GM18520 (cell line): ENCODE measurements around the gene MSX1.
"Not testable (repeated sequence)": the region's sequence is repeated elsewhere in the genome, so short reads cannot be mapped to it uniquely, and the experiment has no call there.

Source experiments
- ATAC-seq: cut with Tn5 transposase; IDR thresholded peaks from one replicate; pipeline ENCODE4 v1.9.1; 2021; ENCODE audit not compliant: unreplicated experiment

MSX1 gene

DNA sequence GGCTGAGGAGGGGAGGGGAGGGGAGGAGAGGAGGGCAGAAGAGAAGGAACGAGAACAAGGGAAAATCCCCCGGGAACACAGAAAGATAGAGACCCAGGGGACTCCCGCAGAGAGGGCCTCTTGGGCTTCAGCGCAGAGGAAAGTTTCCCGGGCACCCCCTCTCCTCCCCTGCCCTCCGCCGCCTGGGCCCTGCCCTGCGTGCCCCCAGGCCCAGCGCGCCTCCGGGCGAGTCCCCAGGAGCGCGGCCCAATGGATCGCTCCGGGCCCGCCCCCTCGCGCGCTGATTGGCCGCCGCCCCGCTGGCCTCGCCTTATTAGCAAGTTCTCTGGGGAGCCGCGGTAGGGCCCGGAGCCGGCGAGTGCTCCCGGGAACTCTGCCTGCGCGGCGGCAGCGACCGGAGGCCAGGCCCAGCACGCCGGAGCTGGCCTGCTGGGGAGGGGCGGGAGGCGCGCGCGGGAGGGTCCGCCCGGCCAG is at the start of gene MSX1:
Gene MSX1, plus strand, starts transcription at position 341 of the 474 bp plus-strand sequence. CDS start 235 bp downstream, outside the sequence.
- peak; percentile 73 for ATAC-seq

DNA sequence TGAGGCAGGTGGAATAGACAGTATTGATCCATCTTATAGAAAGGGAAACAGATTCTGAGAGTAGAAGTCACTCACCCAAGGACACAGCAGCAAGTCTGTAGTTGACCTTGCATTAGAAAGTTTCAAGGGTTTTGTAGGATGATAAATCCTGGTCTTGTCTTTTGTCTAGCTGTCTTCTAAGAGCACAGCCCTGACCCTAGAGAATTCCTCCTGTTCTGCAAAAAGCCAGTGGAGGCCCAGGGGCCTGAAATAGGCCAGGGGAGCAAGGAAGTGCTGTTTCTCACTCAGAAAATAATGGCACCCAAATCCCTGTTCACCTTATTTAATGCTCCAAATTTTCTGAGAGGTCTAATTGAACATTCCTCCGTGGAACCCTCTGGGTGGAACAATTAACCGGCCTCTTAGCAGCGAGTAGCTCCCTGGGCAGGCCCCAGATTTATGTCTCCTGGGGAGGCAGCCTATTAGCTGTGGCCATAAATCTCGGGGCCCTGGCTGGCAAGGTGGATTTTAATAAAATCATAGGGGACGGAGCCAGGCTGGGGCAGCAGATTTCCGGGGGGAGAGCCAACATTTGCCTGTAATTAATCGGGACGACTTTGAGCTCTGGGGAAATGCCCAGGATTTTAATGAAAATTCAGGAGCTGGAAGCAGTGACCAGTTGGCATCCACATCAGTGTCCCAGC is 49.2 kb upstream of the MSX1 start:
- ATAC-seq, result no peak

DNA sequence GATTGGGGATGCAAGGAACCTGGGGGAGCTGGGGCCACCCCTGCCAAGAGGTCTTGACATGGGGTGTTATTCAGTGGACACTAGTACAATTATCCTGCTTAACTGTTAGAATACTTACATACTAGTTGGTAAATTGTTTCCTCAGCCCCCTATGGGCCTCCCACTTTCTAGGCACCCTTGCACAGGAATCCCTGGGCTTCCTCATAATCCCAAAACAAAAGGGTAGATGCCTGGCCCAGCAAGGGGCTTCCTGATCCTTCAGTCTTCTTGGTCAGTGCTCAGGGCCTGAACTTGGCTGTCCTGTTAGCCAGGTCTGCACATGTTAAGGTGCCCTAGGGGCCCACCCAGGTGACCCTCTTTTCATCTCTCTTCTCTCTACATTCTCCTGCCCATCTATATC is 48.7 kb upstream of the MSX1 start:
- no peak for ATAC-seq

DNA sequence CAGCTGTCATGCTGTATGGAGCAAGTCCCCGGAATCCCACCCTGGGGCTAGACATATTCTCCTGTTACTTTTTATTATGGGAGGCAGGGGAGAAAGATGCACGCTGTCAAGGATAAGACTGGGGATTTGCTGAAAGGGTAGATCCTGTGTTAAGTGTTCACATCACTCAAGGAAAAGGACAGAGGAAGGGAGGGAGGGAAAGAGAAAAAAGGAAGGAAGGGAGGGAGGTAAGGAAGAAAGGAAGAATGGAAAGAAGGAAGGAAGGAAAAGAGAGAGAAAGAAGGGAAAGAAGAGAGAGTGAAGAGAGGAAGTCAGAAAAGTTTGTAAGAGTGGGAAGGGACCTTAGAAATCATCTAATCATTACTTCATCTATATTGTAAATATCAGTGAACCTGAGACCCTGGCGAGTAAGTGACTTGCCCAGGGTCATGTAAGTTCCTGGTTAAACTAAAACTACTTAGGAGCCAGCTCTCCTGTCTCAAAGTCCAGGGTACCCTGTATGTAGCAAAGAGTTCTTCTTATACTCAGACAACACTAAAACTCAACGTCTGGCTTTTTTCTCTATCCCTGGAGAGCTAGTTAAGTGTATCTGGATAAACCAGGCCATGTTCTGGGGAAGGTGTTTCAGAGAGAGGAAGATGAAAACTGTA is 47.2 kb upstream of the MSX1 start:
- no peak for ATAC-seq

DNA sequence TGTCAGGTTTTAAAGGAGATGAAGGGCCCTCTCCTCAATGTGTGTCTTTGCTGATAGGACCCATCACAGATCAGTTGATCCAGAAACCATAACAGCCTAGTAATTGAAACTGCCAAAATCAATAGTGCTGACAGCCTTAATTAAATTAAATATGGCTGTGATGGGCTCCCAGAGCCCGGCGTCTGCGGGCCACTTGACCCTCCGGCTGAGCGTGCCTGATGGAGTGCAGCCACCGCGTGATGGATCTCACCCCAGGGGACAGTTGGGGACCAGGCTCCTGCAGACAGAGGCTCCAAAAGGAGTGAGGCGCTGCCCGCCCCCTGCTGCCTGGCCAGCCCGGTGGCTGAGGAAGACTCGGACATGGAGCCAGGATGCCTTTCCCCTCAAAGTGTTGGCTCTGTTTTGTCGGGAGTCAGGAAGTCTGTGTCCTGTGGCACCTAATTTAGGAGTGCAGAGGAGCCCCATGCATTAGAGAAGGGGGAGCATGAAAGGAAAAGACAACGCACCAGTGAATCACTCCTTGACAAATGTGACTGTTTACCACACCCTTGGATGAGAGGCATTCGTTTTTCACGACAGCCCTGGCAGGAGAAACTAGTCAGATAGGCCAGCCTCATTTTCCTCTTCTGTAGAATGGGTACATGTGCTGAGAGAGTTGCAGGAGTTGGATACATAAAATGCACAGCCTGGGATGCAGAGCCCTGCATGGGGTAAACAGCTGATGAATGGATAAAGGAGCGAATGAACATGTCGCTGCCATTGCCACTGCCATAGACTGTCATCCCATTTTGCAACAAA is 40.9 kb upstream of the MSX1 start:
- no peak for ATAC-seq

DNA sequence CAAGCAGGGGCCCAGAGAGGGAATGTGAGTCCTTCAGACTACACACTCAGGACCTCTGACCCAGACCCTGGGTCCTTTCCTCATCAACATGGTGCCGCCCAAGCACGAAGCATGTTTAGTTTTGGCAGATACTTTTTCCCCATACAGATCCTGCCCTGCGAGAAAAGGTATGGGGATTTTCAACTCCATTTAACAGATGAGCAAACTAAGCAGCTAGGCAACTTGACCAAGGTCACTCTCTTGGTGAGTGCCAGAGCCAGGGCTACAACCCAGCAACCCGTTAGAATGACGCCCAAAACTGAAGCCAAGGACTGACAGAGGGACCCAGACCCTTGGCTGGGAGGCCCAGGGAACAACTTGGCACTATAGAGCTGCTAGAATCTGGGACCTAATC is 40.3 kb upstream of the MSX1 start:
- ATAC-seq, result no peak

DNA sequence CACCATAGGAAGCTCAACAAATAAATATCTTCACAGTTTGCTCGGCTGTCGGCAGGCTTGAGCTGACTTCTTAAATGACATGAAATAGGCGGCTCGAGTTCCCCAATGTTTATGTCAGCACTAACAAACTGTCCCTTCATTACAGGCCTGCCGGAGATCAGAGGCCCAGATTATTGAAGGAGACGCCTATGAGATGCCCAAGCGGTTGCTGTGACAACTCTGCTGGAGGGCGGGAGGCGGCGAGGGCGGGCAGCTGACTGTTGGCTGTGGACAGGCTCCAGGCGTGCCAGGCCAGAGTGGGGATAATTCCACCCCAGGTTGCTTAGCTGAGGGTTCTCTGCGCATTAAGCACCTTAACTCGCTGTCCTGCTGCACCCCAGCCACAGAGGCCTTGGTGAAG is 39.2 kb upstream of the MSX1 start:
- no peak for ATAC-seq

DNA sequence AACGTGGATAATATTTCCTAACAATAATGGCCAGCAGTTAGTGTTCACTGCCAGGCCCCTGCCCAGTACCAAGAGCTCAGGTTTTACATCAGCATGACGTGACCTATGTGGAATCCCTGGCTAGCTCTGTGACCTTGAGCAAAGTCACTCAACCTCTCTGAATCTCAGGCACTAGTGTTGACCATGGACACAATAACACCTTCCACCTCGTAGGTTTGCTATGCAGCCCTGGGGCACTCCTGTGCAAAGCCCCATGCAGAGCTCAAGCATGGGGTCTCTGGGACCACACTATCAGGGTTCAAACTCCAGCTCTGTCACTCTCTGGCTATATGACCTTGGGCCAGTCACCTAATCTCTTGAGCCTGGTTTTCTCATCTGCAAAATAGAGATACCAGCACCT is 38.7 kb upstream of the MSX1 start:
- ATAC-seq, result no peak

DNA sequence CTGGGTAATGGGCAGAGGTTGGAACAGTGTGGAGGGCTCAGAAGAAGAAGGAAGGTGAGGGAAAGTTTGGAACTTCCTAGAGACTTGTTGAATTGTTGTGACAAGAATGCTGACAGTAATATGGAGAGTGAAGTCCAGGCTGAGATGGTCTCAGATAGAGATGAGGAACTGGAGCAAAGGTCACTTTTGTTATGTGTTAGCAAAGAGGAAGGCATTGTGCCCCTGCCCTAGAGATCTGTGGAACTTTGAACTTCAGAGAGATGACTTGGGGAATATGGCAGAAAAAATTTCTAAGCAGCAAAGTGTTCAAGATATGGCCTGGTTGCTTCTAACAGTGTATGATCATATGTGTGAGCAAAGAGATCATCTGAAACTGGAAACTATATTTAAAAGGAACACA is 37.9 kb upstream of the MSX1 start:
- no peak for ATAC-seq

DNA sequence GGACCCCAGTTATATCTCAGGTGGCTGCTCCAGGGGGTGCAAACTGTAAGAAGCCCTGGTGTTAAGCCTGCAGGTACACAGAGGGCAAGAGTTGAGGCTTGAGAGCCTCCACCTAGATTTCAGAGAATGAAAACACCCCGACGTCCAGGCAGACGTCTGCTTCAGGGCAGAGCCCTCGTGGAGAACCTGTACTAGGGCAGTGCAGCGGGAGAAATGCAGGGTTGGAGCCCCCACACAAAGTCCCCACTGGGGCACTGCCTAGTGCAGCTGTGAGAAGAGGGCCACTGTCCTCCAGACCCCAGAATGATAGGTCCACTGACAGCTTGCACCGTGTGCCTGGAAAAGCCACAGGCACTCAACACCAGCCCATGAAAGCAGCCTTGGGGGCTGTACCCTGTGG is 37.2 kb upstream of the MSX1 start:
- ATAC-seq, result not testable (repeated sequence)

DNA sequence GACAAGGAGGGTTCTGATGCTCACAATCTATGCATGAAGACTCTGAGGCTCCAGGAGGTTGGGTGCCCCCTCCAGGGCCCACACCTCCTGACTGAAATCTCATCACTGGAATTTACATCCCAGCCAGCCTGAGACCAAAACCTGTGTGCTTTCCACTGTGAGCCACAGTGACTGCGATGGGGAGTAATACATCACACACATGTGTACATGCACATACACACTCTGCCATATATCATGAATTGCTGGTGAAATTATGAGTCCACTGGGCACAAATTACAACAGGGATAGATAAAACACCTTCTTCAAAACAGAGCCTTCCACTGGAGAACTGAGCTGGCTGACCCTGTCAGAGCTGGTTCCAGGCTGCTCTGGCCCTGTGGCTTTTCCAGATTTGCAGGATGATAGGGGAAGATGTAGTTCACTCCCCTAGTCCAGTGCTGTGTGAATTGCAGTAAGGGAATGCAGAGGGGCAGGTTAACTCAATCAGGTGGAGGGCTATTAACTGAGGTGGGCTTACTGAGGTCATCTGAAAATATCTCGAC is 35.8 kb upstream of the MSX1 start:
- no peak for ATAC-seq

DNA sequence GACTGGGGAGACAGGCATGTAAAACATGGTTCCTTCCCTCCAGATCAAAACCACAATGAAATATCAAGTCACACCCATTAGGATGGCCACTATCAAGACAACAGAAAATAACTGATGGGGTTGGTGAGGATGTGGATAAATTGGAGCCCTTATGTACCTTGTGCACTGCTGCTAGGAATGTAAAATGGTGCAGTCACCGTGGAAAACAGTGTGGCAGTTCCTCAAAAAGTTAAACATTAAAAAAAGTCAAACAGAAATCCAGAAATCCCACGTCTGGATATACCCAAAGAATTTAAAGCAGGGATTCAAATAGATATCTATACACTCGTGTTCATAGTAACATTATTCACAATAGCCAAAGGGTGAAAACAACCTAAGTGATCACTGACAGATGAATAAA is 35.2 kb upstream of the MSX1 start:
- ATAC-seq, result no peak

DNA sequence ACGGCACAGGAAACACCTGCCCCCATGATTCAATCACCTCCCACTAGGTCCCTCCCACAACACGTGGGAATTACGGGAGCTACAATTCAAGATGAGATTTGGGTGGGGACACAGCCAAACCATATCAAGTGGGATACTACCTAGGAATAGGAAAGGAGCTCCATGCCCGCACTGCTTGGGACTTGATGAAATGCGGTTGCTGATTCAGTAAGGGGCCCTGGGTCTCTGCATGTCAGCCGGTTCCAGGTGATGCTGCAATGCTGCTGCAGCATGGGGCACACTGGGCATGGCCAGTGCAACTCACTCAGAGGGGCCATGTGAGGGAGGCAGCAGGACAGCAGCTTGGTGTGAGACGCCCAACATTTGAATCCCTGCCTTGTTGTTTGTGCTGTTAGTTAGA is 34.0 kb upstream of the MSX1 start:
- ATAC-seq, result no peak

DNA sequence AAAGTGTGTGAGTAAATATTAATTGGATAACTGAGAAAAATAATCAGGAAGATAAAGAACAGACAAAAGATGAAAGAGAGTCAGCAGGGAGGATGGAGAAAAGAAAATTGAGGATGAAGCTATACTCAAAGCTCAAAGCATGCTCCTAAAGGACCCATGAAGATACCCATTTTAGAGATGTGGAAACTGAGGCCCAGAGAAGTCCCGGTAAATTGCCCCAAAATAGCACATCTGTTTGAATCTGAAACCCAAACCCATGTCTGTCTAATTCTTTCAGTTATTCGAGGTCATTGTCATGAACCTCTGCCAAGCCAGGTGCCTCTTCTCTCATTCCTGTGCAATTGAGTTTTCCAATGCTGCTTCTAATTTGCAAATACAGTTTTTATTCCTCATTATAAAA is 29.6 kb upstream of the MSX1 start:
- no peak for ATAC-seq

DNA sequence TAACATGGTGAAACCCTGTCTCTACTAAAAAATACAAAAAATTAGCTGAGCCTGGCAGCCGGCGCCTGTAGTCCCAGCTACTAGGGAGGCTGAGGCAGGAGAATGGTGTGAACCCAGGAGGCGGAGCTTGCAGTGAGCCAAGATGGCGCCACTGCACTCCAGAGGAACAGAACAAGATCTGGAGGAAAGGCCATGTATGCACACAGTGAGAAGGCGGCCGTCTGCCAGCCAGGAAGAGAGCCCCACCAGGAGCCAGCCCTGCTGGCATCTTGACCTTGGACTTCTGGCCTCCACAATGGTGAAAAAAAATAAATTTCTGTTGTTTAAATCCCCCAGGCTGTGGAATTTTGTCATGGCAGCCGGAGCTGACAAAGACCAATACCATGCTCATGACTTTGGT is 28.2 kb upstream of the MSX1 start:
- no peak for ATAC-seq

DNA sequence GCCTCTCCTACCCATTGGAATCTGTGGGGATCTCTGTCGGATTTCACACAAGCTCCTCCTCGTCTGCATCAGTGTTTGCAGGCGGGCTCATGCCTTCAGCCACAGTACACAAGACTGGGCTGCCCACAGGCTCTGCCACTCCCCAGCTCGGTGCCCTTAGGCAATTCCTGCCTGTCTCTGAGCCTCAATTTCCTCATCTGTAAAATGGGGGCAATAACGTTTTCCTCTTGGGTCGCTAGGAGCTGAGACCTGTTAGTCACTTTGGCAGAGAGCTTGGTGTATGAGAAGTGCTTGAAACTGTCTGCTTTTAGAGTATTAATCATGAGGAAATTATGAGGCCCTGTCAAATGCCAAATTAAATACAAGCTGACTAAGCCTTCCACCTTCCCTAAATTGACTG is 27.6 kb upstream of the MSX1 start:
- no peak for ATAC-seq

DNA sequence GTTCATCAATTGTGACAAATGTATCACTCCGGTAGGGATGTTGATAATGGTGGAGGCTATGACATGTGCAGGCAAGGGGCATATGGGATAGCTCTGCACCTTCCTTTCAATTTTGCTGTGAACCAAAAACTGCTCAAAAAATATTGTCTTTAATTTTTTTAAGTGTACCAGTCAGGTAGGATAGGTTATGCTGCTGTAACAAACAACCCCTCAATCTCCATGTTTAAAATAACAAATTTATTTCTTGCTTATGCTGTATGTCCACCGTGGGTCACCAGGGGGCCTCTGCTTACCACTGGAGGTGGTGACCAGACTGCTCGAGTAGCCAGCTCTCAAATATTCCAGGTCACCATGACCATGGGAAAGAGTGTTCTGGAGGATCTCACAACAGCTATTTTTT is 23.4 kb upstream of the MSX1 start:
- ATAC-seq, result no peak

DNA sequence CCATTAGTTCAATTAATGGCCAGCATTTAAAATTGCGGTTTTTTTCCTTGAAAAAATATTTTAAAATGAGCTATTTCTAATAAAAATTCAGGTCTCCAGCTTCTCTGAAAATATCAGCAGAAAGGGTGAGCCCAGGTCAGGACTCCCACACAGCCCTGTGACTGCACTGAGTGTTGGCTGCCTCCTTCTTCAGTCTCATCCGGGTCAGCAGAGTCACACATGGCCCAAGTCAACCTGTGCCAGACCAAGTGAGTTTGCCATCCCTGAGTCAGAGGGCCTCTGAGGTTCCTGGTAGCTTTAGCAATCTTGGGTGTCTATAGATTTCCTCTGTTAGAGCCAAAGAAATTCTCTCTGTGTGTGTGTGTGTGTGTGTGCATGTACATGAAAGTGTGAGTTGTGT is 22.1 kb upstream of the MSX1 start:
- ATAC-seq, result no peak

DNA sequence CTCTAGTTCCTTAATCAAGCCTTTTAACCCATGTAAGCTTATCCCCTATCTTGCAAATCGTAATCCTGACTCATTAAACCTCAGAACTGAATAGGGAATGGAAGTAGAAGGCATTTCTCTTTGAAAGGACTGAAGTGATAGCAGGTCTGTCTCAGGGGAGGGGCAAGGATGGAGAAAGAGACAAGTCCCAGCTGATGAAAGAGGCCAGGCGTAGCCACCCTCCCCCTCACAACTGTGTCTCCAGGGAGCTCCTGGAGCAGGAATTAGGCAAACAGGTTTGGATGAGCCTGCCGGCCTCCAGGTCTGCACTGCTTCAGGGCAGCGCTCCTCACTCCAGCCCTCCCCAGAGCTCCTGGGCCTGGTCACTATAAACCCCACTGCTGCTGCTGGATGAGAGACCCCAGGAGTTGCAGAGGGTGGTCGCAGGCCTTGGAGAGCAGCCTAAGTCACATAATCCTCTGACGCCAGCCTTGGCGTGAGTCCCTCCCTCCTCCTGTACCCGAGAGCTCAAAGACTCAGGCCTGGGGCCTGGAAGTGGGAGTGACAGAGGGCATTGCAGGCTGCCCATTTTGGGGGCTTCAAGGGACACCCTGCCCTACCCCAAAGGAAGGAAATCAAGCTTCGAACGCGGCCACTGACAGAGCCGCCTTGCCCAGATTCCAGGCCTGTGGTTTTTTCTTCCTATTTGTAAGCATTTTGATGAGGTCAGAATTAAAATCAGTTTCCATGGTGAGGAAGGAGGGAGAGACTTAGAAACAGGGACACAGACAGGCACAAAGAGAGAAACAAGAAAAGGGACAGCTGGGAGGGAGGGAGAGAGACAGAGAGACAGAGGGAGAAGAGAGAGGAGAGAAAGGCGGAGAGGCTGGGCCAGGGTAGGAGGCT is 21.2 kb upstream of the MSX1 start:
- no peak for ATAC-seq

DNA sequence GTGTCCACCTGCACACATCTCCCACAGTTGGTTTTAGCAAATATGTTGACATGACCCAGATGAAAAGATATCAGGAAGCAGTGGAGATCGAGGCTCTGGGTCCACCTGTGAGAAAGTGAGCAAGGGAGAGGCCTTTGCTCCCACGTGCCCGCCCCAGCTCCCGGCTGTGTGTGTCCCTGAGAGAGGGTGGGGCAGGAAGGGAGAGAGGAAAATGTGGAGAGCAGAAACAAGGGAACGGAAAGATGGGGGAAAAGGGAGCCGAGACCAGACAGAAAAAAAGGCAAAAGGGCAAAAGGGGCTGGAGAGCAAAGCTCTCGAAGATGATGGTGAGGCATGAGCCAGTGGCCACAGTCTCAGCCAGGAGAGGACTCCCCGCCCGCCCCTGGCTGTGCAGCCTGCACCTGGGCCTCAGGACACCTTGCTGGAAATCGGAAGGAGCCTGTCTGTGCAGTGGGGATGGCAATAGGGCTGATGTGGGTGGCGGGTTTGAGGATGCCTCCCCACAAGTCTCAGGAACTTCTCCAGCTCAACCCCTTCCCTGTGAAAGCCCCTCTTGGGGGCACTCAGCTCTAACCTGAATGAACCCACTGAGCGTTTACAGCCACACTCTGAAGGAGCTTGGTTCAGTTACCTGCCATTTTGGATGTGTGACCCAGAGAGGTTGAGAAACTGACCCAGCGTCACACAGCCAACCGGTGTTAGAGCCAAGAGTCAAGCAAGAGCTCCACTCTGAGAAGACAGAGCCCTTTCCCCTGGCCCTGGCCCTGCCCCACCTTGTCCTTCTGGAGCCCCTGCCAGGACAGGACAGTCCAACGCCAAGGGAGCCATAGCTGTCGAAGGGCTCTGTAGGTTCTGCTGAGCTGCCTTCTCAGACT is 20.3 kb upstream of the MSX1 start:
- no peak for ATAC-seq
